NCI-H1092 (cell line): ENCODE data around the gene RPL12.

Source experiments
- DNase-seq: peaks from one replicate; lab custom pipeline; 2025; lab: John Stamatoyannopoulos, UW

Gene RPL12

DNA sequence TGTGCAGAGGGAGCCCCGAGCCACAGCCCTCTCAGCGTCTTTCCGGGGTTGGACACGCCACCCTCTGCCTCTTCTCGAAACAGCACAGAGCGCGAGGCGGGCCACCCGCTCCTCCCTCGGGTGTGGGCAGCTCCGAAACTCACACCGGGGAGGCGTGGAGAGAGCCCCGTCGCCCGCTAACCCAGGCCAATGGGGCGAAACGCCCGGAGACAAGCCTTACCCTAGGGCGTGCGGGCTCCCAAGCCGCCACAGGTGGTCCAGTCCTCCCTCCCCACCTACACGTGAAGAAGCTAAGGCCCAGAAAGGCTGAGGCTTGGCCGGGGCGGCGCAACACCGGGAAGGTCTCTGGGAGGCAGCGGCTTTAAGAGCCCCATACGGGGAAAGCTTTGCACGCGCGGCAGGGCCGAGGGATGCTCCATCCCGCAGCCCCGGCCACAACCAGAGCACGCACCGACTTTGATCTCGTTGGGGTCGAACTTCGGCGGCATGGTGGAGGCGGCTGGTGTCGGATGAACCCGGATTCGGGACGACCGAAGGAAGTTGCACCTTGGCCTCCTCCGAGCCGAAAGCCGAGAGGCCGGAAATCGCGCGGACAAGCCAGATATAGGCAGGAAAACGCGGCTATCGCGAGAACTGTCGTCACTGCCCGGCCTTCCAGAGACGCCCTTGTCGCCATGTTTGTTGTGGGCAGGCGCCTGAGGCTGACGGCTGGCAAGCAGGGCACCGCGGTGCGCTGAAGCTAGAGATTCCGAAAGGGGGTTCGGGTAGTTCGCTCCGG lies at the start of gene RPL12, which contains the start of gene LRSAM1:
TSS of gene RPL12 (minus strand) at position 577 of the 778 bp plus-strand sequence. CDS start at position 488, 89 bp downstream.
TSS of gene LRSAM1 (plus strand) at position 681 of the 778 bp plus-strand sequence. CDS start 3,018 bp downstream, outside the sequence.
- DNase-seq: peak; percentile 94

DNA sequence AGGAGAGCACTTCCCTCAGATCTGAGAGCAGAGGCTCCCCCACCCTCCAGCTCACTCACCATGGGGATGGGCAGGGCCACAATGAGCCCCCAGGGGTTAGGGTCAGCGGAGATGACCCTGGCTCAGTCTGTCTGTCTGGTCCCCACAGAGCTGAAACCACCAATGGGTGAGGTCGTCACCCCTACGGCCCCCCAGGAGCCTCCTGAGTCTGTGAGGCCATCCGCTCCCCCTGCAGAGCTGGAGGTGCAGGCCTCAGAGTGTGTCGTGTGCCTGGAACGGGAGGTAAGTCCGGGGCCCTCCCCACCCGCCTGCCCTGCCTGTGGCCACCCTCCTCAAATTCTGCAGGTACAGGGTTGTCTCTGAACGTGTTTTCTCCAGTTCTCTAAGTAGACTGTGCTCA lies 49.7 kb upstream of the RPL12 start:
- no peak for DNase-seq

DNA sequence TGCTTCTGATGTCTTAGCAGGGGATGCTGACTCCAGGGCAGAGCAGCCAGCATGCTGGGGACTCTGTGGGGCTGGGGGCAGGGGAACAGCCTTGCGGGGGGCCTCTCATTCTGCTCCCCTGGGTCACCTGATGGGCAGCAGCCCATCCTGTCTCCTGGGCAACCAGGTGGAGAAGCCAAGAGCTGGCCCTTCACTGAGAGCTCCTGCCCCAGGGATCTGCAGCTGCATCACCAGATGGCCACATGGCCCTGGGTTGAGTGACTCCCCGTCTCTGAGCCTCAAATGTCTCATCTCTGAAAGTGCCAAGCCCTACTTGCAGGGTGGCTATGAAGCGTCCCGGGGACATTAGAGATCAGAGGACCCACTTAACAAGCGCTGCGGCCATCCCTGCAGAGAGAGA lies 49.2 kb upstream of the RPL12 start:
- no peak for DNase-seq

DNA sequence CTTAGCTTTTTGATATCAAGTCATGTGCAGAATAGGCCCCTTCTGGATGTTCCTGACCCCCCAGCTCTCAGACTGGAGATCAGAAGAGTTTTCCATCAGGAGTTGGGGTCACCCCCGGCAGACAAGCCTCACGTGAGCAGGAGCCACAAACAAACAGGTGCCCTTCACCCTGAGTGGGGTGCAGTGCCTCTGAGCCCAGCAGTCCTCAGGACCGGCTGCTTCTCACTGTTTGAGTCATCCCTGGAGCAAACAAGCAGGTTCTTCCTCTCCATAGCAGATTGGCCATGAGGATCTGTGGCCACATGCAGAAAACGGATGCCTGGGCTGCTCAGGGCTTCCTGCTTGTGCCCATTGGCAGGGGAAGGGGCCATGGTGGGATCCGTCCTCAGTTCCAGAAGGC lies 47.1 kb upstream of the RPL12 start:
- DNase-seq: no peak

DNA sequence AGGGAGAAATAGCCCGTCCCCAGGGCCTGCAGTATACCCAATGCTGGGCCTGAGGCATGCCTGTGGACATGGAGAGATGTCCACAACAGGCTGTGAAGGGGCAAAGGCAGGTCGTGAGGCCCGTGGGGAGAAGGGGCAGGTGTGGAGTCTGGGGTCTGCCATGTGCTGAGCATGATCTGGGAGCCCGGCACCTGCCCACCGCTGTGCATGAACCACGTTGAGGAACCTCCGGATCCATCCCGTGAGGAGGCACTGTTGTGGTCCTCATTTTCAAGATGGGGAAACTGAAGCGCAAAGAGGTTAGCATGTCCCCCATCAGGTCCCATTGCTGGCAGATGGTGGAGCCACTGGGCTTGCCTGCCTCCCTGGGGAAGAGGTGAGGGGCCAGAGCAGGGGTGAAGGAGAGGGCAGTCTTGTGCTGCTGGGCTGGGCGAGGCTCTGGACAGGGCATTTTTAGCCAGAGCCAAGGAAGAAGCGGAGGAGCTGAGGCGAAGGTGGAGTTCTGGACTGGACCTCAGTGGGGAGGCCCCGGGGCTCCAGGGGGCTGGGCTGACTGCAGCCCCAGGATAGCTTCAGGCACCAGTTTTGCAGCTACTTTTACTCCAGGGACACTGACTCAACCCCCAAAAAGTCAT lies 46.6 kb upstream of the RPL12 start:
- DNase-seq: no peak

DNA sequence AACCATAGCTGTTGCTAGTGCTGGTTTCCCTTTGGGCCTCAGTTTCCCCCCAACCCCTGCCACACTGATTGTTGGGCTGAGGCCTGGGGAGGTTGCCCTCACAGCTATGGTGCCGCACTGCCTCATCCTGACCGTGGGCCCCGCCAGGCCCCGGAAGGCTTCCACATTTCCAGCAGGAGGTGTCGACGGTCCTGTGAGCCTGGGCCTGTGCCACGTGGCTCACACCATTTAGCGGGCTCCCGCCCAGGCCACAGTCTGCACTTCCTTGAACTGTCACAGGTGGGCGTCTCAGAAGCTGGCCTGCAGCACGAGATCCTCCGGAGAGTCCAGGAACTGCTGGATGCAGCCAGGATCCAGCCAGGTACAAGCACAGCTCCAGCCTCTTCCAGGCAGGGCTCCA lies 45.8 kb upstream of the RPL12 start:
- no peak for DNase-seq

DNA sequence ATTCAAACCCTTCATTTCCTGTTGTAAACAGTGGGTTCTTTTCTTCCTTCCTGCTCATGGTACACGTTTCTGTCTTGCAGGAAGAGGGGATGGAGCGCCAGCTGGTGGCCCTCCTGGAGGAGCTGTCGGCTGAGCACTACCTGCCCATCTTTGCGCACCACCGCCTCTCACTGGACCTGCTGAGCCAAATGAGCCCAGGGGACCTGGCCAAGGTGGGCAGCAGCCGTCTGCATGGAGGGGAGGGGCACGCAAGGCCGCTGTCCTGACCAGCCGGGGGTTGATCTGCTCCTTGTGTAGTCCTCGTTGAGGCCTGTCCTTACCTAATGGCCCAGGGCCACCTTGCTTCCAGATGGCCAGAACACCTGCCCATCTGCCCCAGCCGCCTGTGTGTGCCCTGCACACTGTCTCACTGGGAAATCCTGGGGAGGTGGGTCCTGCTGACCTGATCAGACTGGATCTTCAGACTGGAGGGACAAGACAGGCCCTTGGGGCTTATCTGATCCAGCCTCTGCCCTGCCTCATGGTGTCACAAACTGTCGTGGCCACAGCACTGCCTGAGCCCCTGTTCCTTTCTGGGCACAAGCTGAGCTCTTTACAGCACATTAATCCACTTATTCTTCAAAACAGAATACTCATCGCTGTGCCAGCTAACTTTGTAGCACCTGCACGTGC lies 44.8 kb upstream of the RPL12 start:
- no peak for DNase-seq

DNA sequence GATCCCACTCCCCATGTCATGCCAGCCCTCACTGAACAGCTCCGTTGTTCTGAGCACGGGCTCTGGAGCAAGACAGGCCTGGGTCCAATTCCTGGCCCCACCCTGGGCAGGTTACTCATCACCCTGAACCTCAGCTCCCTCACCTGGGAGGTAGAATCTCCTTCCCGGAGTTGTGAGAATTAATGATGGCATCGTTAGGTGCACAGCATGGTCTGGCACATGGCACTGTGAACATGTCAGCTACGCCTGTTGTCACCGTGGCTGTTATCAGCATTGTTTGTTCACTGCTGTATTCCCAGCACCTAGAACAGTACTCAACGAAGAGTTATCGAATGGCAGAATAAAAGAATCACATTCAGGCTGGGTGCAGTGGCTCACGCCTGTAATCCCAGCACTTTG lies 43.1 kb upstream of the RPL12 start:
- DNase-seq: no peak

DNA sequence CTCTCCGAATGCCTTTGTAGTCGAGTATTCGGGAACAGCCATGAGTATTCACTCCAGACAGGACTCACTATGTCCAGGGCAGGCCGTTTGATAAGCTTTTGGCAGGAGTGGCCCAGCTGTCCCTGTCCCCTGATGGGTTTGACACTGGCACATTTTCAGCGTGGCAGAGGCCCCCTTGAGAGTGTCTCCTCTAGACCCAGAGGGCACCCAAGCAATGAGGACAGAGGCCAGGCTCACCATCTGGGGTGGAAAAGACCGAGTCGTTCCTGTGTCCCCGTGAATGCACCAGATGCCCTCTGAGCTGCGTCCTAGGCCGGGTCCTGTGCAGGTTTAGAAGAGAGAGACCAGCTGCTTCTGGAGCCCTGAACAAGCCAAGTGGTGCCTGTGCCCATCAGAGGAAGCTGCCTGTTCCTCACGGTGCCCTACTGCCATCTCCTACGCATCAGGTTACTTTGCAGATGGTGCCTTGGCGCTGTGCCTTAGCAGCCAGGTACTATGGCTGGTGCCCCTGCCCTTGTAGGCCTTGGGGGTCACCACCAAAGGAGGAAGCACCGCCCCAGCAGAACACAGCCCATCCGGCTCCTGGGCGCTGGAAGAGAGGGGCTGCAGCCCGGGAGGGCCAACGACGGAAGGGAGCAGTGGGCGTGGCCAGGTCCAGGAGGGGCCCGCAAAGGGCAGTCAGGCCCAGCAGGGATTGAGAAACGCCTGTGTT lies 42.5 kb upstream of the RPL12 start:
- DNase-seq: no peak

DNA sequence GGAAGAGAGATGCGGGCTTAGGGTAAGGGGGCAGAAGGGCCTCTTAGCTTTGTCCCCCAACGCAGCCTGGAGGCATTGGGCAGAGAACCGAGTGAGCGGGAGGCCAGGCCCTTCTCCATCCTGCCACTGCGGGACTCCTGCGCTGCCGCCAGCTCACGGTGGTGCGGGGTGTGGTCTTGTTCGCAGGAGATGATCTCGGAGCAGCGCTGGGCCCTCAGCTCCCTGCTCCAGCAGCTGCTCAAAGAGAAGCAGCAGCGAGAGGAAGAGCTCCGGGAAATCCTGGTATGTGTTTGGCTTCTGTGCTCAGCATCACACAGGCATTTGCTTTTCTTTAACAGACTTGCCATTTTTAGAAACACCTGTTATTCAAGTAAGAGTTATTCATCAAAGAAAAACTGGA lies 41.4 kb upstream of the RPL12 start:
- DNase-seq: no peak

DNA sequence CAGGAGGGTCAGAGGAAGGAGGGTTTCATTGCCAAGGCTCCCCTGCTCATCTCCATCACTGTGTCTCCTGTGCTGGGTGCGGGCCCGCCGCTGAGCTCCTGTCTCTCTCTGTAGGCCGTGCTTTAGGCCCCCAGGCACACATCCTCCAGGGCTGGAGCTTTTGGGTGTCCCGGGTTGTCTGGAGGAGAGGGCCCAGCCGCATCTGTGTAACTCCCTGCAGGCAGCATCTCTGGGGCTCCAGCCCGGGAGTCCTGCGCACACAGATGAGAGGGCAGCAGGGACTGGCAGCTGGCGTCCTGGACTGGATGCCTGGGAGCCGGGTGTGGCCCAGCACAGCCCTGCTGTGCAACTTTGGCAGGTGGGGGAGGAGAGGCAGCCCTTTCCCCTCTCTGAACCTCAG lies 40.3 kb upstream of the RPL12 start:
- no peak for DNase-seq

DNA sequence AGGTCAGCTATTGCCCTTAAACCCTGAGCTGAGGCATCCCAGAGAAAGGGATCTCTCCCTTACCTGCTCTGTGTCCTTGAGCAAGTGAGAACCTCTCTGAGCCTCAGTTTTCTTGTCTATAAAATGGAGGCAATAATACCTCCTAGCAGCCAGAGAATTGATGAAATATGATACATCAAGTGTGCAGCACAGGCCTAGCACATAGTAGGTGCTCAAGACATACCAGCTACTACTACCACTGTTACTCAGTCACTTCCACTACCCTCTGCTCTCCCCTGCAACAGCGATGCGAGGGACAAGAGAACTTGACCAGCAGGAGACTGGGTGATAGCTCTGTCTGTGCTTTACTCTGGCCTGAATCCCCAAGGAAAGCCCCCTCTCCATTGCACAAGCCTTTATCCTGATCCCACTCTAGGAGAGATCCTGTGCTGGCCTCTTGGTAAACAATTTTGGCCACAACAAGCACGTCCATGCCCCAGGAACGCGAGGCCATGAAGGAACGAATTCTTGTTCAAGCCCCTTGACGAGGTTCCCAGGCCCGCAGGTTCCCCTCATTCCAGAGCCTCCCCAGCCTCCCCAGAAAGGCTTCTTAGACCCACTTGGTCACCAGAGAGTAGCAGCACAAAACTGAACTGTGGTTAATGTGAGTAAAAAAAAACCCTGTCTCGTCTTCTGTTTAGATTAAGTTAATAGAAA lies 39.5 kb upstream of the RPL12 start:
- no peak for DNase-seq

DNA sequence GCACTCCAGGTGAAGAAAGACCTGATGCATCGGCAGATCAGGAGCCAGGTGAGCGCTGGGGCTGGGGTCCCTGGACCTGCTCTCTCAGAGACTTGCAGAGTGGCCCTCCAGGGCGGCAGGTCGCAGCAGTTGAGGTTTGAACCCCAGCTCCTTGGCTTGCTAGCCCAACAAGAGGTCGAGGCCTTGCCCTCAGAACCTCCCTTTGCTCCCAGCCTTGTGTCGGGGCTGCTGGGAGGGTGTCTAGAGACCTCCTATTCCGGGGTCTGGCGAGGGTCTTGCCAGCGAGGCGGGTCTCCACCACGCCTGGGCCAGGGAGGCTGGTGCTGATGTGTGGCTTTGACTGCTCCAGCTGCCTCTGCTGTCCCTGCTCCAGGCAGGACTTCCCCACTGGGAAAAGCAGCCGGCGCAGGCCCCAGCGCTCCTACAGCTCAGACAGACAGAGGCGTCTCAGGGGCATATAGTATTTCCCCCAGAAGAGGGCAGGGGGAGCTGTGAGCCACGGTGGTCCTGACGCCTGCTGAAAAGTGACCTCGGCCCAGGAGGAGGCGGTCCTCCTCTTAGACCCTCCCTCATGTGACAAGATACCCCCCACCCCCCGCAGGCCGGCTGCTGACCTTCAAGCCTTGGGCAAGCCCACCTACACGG lies 38.4 kb upstream of the RPL12 start:
- no peak for DNase-seq

DNA sequence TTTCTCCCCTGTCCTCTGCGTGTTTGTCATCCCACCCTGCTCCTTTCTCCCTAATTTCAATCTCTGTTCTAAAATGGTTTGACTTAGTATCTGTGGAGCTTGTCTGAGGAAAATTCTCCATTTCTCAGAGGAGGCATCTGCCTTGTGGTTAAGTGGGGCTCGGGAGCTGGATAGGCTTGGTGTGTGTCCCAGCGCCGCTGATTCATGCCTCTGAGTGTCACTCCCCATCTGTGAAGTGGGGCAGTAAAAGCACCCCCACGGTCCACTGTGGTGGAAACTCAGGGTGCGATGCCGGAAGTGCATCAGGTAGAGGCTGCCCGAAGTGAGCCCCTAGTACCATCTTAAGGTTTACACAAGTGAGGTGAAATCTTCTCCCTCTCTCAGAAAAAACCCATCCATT lies 37.7 kb upstream of the RPL12 start:
- DNase-seq: no peak

DNA sequence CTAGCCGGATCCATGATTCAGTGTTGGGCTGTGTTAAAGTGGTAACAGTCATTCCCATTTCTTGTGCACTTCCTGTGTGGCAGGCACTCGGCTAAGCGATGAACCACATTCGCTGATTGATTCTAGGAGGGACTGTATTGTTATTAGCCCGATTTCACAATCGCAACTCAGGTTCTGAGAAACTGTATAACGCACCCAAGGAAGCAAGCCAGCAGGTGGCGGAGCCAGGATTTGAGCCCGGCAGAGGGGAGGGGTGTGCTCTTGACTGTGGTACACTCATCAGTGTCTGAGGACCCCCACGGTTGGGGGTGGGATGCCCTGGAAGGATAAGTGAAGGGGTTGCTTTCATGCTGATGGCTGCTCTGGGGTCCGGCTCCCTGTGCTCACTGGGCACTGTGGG lies 34.8 kb upstream of the RPL12 start:
- DNase-seq: no peak

DNA sequence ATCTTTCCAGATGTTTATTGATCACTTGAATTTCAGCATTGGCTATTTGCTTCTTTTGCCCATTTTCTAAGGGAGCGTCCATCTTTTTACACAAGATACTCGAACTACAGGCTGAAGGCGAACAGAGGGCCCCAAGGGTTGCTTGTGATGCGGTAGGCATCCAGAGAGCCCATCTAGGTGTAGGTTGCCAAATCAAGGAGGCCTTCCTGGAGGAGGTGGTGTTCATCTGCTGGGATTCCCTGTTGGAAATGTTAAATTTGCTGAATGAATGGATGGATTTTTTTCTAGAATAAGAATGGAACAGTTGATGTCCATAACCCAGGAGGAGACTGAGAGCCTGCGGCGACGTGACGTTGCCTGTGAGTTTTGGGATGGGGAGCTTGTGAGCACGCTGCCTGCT lies 31.5 kb upstream of the RPL12 start:
- no peak for DNase-seq

DNA sequence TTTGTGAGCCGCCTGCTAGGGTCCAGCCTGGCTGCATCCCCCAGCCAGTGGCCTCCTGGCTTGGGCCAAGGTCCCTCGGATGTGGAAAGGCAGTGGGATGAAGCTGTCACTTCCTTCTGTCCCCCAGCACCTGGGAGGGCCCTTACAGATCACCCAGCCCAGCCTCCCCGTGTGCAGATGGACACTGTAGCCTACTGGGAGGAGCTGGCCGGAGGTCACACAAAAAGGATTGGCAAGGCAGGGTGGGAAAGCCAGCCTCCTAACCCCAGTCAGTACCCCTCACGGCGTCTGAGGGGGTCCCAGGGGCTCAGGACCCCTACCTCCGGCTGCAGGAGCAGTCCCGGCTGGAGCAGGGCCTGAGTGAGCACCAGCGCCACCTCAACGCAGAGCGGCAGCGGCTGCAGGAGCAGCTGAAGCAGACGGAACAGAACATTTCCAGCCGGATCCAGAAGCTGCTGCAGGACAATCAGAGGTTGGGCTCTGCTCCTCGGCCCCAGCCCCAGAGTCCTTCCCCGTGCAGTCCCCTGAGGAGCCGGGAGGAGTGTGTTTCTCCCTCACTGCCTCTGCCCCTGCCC lies 28.4 kb upstream of the RPL12 start:
- no peak for DNase-seq

DNA sequence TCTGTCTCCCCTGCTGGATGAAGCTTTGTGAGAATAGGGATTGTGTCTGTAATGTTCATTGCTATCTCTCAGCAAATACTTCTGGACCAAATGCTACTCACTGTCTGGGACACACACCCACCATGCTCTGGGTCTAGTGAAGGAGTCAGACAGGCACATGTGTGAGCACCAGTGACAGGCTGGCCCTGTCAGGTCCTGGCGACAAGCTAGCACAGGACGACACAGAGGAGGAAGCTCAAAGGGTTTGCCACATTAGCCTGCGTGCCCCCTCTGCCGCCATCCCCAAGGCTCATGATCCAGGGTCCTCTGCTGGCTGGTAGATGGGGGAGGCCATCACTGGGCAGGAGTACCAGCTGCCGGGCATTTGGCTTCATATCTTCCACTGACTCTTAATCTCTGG lies 23.4 kb upstream of the RPL12 start:
- no peak for DNase-seq

DNA sequence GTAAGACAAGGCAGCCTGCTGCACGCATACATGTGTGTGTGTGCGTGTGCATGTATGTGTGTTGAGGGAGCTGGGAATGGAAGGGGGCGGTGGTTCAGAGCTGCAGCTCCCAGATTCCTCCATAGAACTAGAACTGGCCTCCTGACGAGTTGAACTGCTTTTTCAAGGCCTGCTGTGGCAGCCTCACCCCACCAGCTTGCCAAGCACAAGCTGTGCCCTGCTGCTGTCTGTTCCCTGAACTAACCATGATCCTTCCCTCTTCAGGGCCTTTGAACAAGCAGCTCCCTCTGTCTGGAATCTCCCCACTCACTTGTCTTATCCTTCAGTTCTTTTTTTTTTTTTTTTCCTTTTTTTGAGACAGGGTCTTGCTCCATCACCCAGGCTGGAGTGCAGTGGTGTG lies 22.7 kb upstream of the RPL12 start:
- DNase-seq: no peak

DNA sequence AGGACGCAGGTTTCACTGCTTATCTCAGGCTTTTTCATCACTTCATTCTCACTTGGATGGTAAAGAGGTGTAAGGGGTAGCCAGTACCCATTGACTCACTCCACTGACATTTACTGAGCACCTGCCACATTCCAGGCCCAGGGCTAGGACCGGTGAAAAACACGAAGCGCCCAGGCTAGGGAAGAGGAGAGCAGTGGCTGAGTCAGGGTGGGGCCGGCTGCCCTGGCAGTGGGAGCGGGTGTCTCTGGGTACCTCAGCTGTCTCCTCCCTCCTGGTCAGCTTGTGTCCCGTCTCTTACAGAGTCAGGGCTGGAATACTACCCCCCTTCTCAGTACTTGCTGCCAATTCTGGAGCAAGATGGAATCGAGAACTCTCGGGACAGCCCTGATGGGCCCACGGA lies 22.3 kb upstream of the RPL12 start:
- DNase-seq: no peak

DNA sequence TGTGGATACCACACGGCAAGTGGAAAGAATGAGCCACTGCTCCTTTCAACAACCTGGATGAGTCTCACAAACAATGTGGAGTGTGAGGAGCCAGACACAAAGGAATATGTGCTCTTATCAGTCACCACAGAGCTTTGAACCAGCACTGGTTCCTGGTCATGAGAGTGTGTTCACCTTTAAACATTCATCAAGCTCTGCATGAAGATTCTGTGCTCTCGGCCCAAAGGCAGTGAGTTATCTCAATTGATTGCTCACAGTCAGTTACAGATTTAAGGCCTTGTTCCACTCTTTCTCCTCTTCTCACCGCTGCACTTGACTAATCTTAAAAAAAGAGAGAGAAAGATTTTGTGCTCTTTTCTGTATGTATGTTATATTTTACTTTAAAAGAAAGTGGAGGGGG lies 19.5 kb upstream of the RPL12 start:
- no peak for DNase-seq
